GM12872 (cell line): ENCODE measurements around the gene TOR3A.
A peak's percentile ranks its signal among the peaks of the same experiment; 100 is the strongest.

ENCODE experiments used
- CTCF ChIP-seq: IDR thresholded peaks from 3 replicates; pipeline ENCODE4 v1.5.1; 2011; ENCODE audit warnings: low read depth, mild to moderate bottlenecking, low read length, moderate library complexity; ENCODE audit not compliant: insufficient read depth

TOR3A gene

GRCh38 chr1:179103999-179104398, 22.1 kb downstream of the TOR3A start:
- TF ChIP-seq CTCF: no peak

GRCh38 chr1:179104611-179105250, 22.9 kb downstream of the TOR3A start:
- TF ChIP-seq CTCF: no peak

GRCh38 chr1:179105393-179105792, 23.5 kb downstream of the TOR3A start:
- peak; percentile 51; the same call in 2 of the 3 replicates for TF ChIP-seq CTCF

GRCh38 chr1:179107706-179108629, 26.1 kb downstream of the TOR3A start:
- TF ChIP-seq CTCF: no peak

GRCh38 chr1:179108644-179109043, 26.8 kb downstream of the TOR3A start:
- no peak for TF ChIP-seq CTCF

- no peak for TF ChIP-seq CTCF
Measured at GRCh38 chr1:179115181-179115580, 33.3 kb downstream of the TOR3A start.

- no peak for TF ChIP-seq CTCF
Measured at GRCh38 chr1:179119513-179119912, 37.6 kb downstream of the TOR3A start.
